C4-2B (cell line): ENCODE results near the gene ST7L.

Experiments
- CTCF ChIP-seq: fragments of 450-650 bp; conservative IDR thresholded peaks from 2 replicates; pipeline ENCODE4 v1.5.1; 2017; ENCODE audit warnings: mild to moderate bottlenecking
- ZFX ChIP-seq: fragments of 450-650 bp; IDR thresholded peaks from 2 replicates; pipeline ENCODE4 v1.6.1; 2017

DNA sequence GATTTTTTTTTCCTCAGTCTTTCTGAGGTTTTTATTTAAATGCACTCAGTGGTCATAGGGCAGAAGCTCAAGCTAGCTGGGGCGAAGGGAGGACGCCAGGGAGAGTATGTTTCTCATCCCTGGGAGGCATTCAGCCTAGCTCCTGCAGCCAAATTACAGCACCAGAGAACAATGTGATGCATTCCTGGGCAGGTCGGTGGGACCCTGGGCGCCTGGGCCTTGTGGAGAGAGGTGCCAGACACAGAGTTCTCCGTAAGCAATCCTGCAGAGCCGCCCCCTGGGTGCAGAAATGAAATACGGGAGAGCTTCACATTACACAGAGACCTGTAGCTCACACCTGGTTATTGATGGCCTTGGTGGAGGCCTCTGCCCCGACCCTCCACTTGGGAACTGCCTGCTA lies 94.7 kb downstream of the ST7L start:
- TF ChIP-seq CTCF (no peak), ZFX (no peak)
